Retinal pigment epithelial cell (primary cell): ENCODE results near the gene ACO1.

ENCODE experiments used
- DNase-seq: peaks from one replicate; pipeline ENCODE4 v3.0.0-alpha.2; 2010; ENCODE audit warnings: low read depth
- H3K4me3 ChIP-seq: 2 replicates; pipeline ENCODE4 v1.5.1; 2011; ENCODE audit warnings: mild to moderate bottlenecking, low read length, control low read depth, moderate library complexity
- TF ChIP-seq, protein P1 (sequence below): conservative IDR thresholded peaks from 2 replicates; pipeline ENCODE4 v1.5.1; 2011; ENCODE audit warnings: low read depth, low read length, control low read depth, inconsistent platforms

Gene ACO1

DNA sequence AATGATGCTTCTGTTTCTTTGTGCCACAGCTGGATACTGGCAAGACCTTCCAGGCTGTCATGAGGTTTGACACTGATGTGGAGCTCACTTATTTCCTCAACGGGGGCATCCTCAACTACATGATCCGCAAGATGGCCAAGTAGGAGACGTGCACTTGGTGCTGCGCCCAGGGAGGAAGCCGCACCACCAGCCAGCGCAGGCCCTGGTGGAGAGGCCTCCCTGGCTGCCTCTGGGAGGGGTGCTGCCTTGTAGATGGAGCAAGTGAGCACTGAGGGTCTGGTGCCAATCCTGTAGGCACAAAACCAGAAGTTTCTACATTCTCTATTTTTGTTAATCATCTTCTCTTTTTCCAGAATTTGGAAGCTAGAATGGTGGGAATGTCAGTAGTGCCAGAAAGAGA lies 65.5 kb downstream of the ACO1 start:
- TF ChIP-seq, protein P1, sequence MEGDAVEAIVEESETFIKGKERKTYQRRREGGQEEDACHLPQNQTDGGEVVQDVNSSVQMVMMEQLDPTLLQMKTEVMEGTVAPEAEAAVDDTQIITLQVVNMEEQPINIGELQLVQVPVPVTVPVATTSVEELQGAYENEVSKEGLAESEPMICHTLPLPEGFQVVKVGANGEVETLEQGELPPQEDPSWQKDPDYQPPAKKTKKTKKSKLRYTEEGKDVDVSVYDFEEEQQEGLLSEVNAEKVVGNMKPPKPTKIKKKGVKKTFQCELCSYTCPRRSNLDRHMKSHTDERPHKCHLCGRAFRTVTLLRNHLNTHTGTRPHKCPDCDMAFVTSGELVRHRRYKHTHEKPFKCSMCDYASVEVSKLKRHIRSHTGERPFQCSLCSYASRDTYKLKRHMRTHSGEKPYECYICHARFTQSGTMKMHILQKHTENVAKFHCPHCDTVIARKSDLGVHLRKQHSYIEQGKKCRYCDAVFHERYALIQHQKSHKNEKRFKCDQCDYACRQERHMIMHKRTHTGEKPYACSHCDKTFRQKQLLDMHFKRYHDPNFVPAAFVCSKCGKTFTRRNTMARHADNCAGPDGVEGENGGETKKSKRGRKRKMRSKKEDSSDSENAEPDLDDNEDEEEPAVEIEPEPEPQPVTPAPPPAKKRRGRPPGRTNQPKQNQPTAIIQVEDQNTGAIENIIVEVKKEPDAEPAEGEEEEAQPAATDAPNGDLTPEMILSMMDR = no peak
- DNase-seq = no peak

DNA sequence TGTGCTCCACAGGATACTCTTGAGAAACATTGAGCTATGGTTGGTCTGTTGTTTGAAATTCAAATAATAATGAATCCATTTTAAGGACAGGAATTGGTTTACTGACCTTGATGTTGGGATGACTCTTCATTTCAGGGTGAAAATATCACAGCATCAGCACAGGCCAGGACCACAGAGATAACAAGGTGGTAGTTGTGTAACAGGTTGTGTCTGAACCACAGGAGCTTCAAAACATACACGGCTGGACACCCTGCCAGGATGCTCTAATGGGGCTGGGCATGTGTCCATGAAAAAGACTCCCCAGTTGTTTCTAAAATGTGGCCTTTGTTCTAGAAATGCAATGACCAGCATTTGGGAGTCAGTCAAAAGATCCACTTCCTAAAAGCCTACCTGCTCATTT lies 69.8 kb downstream of the ACO1 start:
- DNase-seq = no peak
- TF ChIP-seq, protein P1 = no peak
- H3K4me3 ChIP-seq = no peak overlapping the region

More for the DNA sequence above, 65.5 kb downstream of the ACO1 start:
- H3K4me3 ChIP-seq = no peak overlapping the region

DNA sequence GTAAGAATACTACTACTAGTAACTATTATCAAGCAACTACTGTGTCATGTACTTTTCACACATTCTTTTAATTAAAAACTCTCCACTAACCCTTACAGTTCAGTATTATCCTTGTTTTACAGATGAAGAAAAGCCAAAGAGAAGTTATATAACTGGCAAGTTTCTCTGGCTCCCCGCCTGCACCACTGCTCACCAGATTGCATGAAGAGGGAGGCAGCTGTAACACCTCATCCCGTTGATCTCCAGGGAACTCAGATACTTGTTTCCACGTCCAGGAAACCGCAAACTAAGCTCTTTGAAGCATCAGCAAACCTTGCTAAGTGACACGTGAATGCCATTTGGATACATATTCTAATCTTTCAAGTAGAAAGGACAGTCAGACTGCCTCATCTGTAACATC lies 71.3 kb downstream of the ACO1 start:
- TF ChIP-seq, protein P1 = no peak
- DNase-seq = no peak

DNA sequence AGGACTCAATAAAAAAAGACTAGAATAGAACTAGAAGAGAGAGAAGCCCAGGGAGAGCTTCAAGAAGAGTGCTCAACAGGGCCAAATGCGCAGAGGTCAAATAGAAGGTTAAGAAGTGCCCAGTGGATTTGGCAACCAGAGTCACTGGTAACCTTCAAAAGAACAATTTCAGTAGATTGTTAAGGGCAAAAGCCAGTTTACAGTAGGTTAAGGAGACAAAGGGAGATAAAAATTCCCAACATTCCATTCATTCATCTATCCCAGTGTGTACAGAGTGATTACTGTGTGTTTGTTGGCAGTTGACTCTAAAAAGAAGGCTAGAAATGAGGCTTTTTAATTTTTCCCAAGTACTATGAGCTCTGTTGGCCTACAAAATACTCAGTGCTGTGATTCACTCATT lies 72.1 kb downstream of the ACO1 start:
- peak; percentile 10 for DNase-seq
- no peak overlapping the region for H3K4me3 ChIP-seq
- TF ChIP-seq, protein P1 = no peak

More for the DNA sequence above, 71.3 kb downstream of the ACO1 start:
- no peak overlapping the region for H3K4me3 ChIP-seq

DNA sequence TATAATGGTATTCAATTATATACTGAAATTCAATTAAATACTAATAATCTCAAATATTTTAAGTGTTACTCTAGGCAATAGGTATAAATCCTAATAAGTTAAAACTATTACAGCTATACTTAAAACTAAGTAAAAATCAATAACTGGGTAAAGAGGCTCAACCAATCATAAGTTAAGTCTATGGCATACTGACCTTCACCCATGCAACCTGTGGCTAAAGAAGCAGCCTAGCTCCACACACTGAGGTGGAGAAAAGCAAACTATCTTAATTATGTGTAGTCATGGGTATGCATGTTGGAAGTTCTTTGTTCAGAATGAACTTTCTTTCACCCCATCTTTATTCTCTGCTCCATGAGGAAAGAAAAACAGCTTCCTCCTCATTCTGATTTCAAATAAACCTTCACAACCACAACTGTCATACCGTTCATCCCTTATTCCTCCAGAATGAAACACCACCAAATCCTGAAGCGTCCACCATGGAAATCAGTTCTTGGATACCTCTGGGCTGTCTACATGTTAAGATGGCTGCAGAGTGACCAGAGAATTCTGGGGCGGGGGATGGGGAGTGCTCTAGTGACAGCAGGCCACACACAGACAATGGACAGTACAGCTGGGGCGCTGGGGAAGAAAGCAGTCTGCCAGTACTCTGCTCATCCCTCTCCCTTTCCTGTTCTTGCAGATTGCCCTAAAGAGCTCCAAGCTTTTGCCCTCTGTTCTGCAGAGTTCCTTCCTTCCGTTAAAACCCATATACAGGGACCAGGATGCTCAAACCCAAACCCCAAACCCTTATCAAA lies 79.3 kb downstream of the ACO1 start:
- no peak for DNase-seq
- TF ChIP-seq, protein P1 = no peak
- no peak overlapping the region for H3K4me3 ChIP-seq

DNA sequence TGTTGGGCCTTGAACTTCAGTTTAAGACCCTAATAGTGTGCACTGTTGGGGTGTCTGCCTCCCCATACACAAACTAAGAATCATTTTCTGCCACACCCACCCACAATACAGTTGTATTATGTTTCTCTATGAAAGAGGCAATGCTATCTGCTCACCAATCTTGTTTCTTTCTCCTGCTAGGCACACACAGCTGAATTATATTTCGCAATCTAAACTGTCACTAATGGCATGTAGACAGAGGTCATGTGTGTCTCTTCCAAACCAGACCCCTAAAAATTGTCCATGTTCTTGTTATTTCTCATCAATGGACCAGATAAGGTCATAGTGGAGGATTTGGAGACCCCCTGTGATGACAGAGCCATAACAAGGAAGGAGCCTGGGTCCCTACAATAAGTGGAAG lies 84.3 kb downstream of the ACO1 start:
- no peak for DNase-seq
- no peak overlapping the region for H3K4me3 ChIP-seq
- TF ChIP-seq, protein P1 = no peak

DNA sequence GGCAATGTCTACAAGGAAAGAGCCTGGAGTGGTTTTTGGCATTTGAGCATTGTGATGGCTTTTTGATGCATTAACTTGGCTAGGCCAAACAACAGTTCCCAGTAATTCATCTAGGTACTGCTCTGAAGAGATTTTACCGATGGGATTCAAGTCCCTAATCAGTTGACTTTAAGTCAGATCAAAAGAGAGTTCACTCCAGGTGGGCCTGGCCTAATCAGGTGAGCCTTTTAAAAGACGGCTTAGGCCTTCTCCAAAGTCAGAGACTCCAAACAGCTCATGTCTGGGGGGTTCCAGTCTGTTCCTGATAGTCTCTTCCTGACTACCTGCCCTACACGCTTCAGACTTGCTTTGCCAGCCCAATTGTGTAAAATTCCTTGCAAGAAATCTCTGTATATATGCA lies 87.9 kb downstream of the ACO1 start:
- TF ChIP-seq, protein P1 = no peak
- no peak overlapping the region for H3K4me3 ChIP-seq
- DNase-seq = no peak
